ENCODE results near the gene NOP16. TPM values are rescaled to one million over a fixed set of nuclear protein-coding genes. Genes with fewer than 3 reads are reported as not detected.

Gene NOP16
- total RNA-seq, 1 experiment from 2014 or later = 104 TPM

GRCh38 chr5:176386491-176386890 lies 1.9 kb downstream of the NOP16 start:
- DNase-seq (ENCODE audit: low read depth) = no peak

GRCh38 chr5:176384991-176385390 lies 3.4 kb downstream of the NOP16 start:
- no peak for DNase-seq (ENCODE audit: low read depth)

- no peak for DNase-seq (ENCODE audit: low read depth)
Observed at GRCh38 chr5:176384366-176384930, 4.0 kb downstream of the NOP16 start.

- no peak for DNase-seq (ENCODE audit: low read depth)
Observed at GRCh38 chr5:176383961-176384360, 4.4 kb downstream of the NOP16 start.

- DNase-seq (ENCODE audit: low read depth) = no peak
Observed at GRCh38 chr5:176383248-176383905, 5.0 kb downstream of the NOP16 start.

- no peak for DNase-seq (ENCODE audit: low read depth)
Observed at GRCh38 chr5:176382721-176383120, 5.7 kb downstream of the NOP16 start.

- no peak for DNase-seq (ENCODE audit: low read depth)
Observed at GRCh38 chr5:176381979-176382378, 6.4 kb downstream of the NOP16 start.

- DNase-seq (ENCODE audit: low read depth) = no peak
Observed at GRCh38 chr5:176381423-176381822, 7.0 kb downstream of the NOP16 start.

- no peak for DNase-seq (ENCODE audit: low read depth)
Observed at GRCh38 chr5:176379881-176380280, 8.5 kb downstream of the NOP16 start.

GRCh38 chr5:176373100-176373818 lies 15.1 kb downstream of the NOP16 start:
- no peak for DNase-seq (ENCODE audit: low read depth)

- DNase-seq (ENCODE audit: low read depth) = peak; percentile 34
Observed at GRCh38 chr5:176371621-176372539, 16.5 kb downstream of the NOP16 start.

GRCh38 chr5:176369934-176370711 lies 18.3 kb downstream of the NOP16 start:
- no peak for DNase-seq (ENCODE audit: low read depth)

GRCh38 chr5:176368726-176369125 lies 19.7 kb downstream of the NOP16 start:
- DNase-seq (ENCODE audit: low read depth) = no peak

GRCh38 chr5:176366232-176366894 lies 22.0 kb downstream of the NOP16 start:
- no peak for DNase-seq (ENCODE audit: low read depth)

- DNase-seq (ENCODE audit: low read depth) = peak; percentile 36
Observed at GRCh38 chr5:176365351-176366231, 22.8 kb downstream of the NOP16 start, which contains the start of gene ARL10. ARL10 (plus strand) TSS chr5:176365487; CDS start chr5:176365564, 77 bp downstream.

GRCh38 chr5:176364765-176365350 lies 23.5 kb downstream of the NOP16 start:
- no peak for DNase-seq (ENCODE audit: low read depth)

GRCh38 chr5:176362233-176362490 lies 26.2 kb downstream of the NOP16 start:
- no peak for DNase-seq (ENCODE audit: low read depth)

GRCh38 chr5:176361437-176362232 lies 26.8 kb downstream of the NOP16 start, which contains the start of gene KIAA1191:
KIAA1191 (minus strand) TSS chr5:176361764; CDS start chr5:176359508, 2,256 bp downstream.
- DNase-seq (ENCODE audit: low read depth) = peak; percentile 94
